ENCODE data around the gene FSTL5. TPM values are rescaled to one million over a fixed set of nuclear protein-coding genes. Genes with fewer than 3 reads are reported as not detected.

FSTL5 gene
- total RNA-seq, 1 experiment from 2014 or later, result not detected

- Histone ChIP-seq H3K9ac (ENCODE audit: extremely low read depth, insufficient read length, low read length) (no peak overlapping the region), H3K27ac (ENCODE audit: insufficient read length, low read depth, low read length) (no peak overlapping the region), H2BK5ac (ENCODE audit: insufficient read length, low read length) (no peak overlapping the region), H3K27me3 (ENCODE audit: insufficient read depth, low read length) (no peaks in the 10 kb centered on the region), H2BK120ac (ENCODE audit: low read depth, low read length, poor library complexity, severe bottlenecking) (no peak overlapping the region), H4K8ac (replicated peaks; ENCODE audit: insufficient read length, low read depth, low read length) (no peak overlapping the region), H3K79me1 (ENCODE audit: insufficient read depth, low read depth, low read length, poor library complexity, severe bottlenecking) (no peaks in the 10 kb centered on the region), H3K18ac (ENCODE audit: insufficient read length, low read depth, low read length) (no peak overlapping the region), H3K4ac (ENCODE audit: low read depth, low read length) (no peak overlapping the region), H3T11ph (ENCODE audit: low read length) (no peak overlapping the region), H3K56ac (ENCODE audit: insufficient read length, low read depth, low read length) (no peak overlapping the region), H3K9me3 (ENCODE audit: control insufficient read depth, low read depth, low read length) (no peaks in the 10 kb centered on the region), H3K4me1 (ENCODE audit: insufficient read depth, low read length) (no peaks in the 10 kb centered on the region; the same call in 1 of the 2 replicates), H4K91ac (ENCODE audit: insufficient read length, low read depth, low read length) (no peak overlapping the region), H2BK20ac (ENCODE audit: low read depth, low read length, poor library complexity, severe bottlenecking) (no peak overlapping the region), H2BK15ac (ENCODE audit: low read depth, low read length) (no peak overlapping the region), H3K23me2 (ENCODE audit: insufficient read length, low read depth, low read length, poor library complexity, severe bottlenecking) (no peaks in the 10 kb centered on the region), H2AFZ (ENCODE audit: low read length) (no peak overlapping the region), H2AK5ac (ENCODE audit: insufficient read length, low read length) (no peak overlapping the region), H3K23ac (ENCODE audit: insufficient read length, low read depth, low read length) (no peak overlapping the region), H3K79me2 (ENCODE audit: insufficient read depth, low read length) (no peaks in the 10 kb centered on the region), H4K5ac (ENCODE audit: insufficient read length, low read depth, low read length) (no peak overlapping the region), H2BK12ac (ENCODE audit: insufficient read length, low read depth, low read length) (no peak overlapping the region), H3K14ac (ENCODE audit: insufficient read depth, low read length) (no peak overlapping the region), H4K20me1 (ENCODE audit: control insufficient read depth, insufficient read depth, insufficient read length) (no peaks in the 10 kb centered on the region), H3K4me2 (ENCODE audit: insufficient read depth, insufficient read length, low read length) (no peak overlapping the region)
- no CpG with 5 or more reads among the region's 1 CpG for WGBS (ENCODE audit: extremely low coverage, insufficient read length, low lambda C conversion rate)
- Mint-ChIP-seq H3K4me3 (no peak overlapping the region), H3K36me3 (ENCODE audit: insufficient read depth in 1 of 3, low read depth in 3 of 3) (no peaks in the 10 kb centered on the region), H3K27me3 (ENCODE audit: low read depth) (no peaks in the 10 kb centered on the region), H3K27ac (no peak overlapping the region), H3K4me1 (peaks cover 10% of the 10 kb centered on the region in 2 experiments; a peak in 3 of 4 replicates), H3K9me3 (no peaks in the 10 kb centered on the region)
- no peak for TF ChIP-seq CTCF (conservative IDR thresholded peaks at IDR 0.05)
- no peak for DNase-seq
These were observed 818.1 kb downstream of the FSTL5 start for GRCh38 chr4:161345741-161346140.

Measured in H9 (cell line).